Uterus (tissue), 4 donors: ENCODE measurements around the gene ATXN7L1. TPM values are rescaled to one million over a fixed set of nuclear protein-coding genes. Genes with fewer than 3 reads are reported as not detected.
A peak's percentile ranks its signal among the peaks of the same experiment; 100 is the strongest.

ENCODE experiments used
- DNase-seq, 2 donors: peaks; one replicate each; pipeline ENCODE4 v3.0.0-alpha.2; 2019 to 2020
- H3K27ac ChIP-seq, 2 donors: fragments of 200-600 bp; sonication (generic); 1 replicate in 1 of 2; 2 replicates in 1 of 2; pipeline ENCODE4 v1.5.1; 2016 to 2018
- H3K27me3 ChIP-seq, 2 donors: fragments of 200-600 bp; sonication (generic); one replicate each; pipeline ENCODE4 v1.5.1; 2018 to 2019; ENCODE audit warnings: control low read depth in 1 of 2
- H3K36me3 ChIP-seq, 2 donors: fragments of 200-600 bp; sonication (generic); one replicate each; pipeline ENCODE4 v1.5.1; 2019; ENCODE audit warnings: control low read depth in 1 of 2
- H3K4me1 ChIP-seq, 2 donors: fragments of 200-600 bp; sonication (generic); one replicate each; pipeline ENCODE4 v1.5.1; 2018 to 2019; ENCODE audit warnings: control low read depth in 1 of 2
- H3K4me3 ChIP-seq, 2 donors: fragments of 200-600 bp; sonication (generic); 1 replicate in 1 of 2; 2 replicates in 1 of 2; pipeline ENCODE4 v1.5.1; 2018 to 2019; ENCODE audit warnings: mild to moderate bottlenecking in 1 of 2
- H3K9me3 ChIP-seq, 2 donors: fragments of 200-600 bp; sonication (generic); one replicate each; pipeline ENCODE4 v1.5.1; 2019; ENCODE audit warnings: control low read depth in 1 of 2
- CTCF ChIP-seq, 4 experiments: fragments of 200-600 bp in 2 of 4; fragments of 450-650 bp in 2 of 4; sonication (generic) in 2 of 4; IDR thresholded peaks; one replicate each; pipeline ENCODE4 v1.5.1; 2016 to 2019; ENCODE audit warnings: antibody characterized with exemption in 4 of 4, mild to moderate bottlenecking in 2 of 4, moderate library complexity in 1 of 4
- POLR2A ChIP-seq, 2 donors: fragments of 450-650 bp; IDR thresholded peaks; one replicate each; pipeline ENCODE4 v1.6.1; 2016; ENCODE audit warnings: antibody characterized with exemption in 2 of 2, mild to moderate bottlenecking in 1 of 2, moderate library complexity in 1 of 2
- intact Hi-C: fragments of 100-400 bp; cut with DNase I; formaldehyde crosslinking; loops from one replicate; pipeline ENCODE4 v1.15.1; 2023; ENCODE audit warnings: low total_unique reads
- total RNA-seq, 4 donors: library from RNA; depleted of rRNA in 3 of 4; stranded (reverse); fragments of >200 nt in 3 of 4; gene quantifications; one replicate each; pipeline versions ENCODE4 v1.1.0 to v1.2.4, GENCODE V29; 2014 to 2023
- donor health status: DM: yes; HTN: yes; CAD: no.

The ATXN7L1 gene
- total RNA-seq, 4 donors from 2014 or later, result 4.4 to 22.4 (median 11.0) TPM

- Histone ChIP-seq H3K4me1 (no peaks in the 10 kb centered on the region), H3K27me3 (no peaks in the 10 kb centered on the region), H3K4me3 (no peak overlapping the region), H3K36me3 (no peaks in the 10 kb centered on the region), H3K9me3 (no peaks in the 10 kb centered on the region), H3K27ac (no peak overlapping the region)
- no peak for DNase-seq
- no peak for TF ChIP-seq POLR2A (IDR thresholded peaks at IDR 0.05)
- TF ChIP-seq CTCF (IDR thresholded peaks at IDR 0.05), result no peak
- intact Hi-C loops, result no loop called here
Observed at GRCh38 chr7:105764506-105764905, 111.9 kb downstream of the ATXN7L1 start.

- Histone ChIP-seq H3K4me3 (no peak overlapping the region), H3K36me3 (no peaks in the 10 kb centered on the region), H3K27me3 (no peaks in the 10 kb centered on the region), H3K4me1 (no peaks in the 10 kb centered on the region), H3K9me3 (no peaks in the 10 kb centered on the region), H3K27ac (peak overlapping the region; percentile 7 to 49)
- DNase-seq, result no peak
- TF ChIP-seq POLR2A (IDR thresholded peaks at IDR 0.05), result no peak
- TF ChIP-seq CTCF (IDR thresholded peaks at IDR 0.05), result no peak
- intact Hi-C loops, result no loop called here
Observed at GRCh38 chr7:105760551-105761447, 115.6 kb downstream of the ATXN7L1 start.

GRCh38 chr7:105759670-105760550, 116.5 kb downstream of the ATXN7L1 start:
- Histone ChIP-seq H3K27me3 (no peaks in the 10 kb centered on the region), H3K36me3 (no peaks in the 10 kb centered on the region), H3K27ac (peak overlapping the region; percentile 20 to 49), H3K4me3 (no peak overlapping the region), H3K9me3 (no peaks in the 10 kb centered on the region), H3K4me1 (no peaks in the 10 kb centered on the region)
- DNase-seq, result peak; percentile 49 to 69
- intact Hi-C loops, result no loop called here
- TF ChIP-seq POLR2A (IDR thresholded peaks at IDR 0.05), result no peak
- TF ChIP-seq CTCF (IDR thresholded peaks at IDR 0.05), result peak; percentile 53 to 74 (median 64)

- H3K4me1 ChIP-seq, result no peaks in the 10 kb centered on the region
- H3K4me3 ChIP-seq, result no peak overlapping the region
- DNase-seq, result no peak
- H3K27ac ChIP-seq, result no peak overlapping the region
- intact Hi-C loops, result no loop called here
- H3K27me3 ChIP-seq, result no peaks in the 10 kb centered on the region
- TF ChIP-seq CTCF (IDR thresholded peaks at IDR 0.05), result no peak
- TF ChIP-seq POLR2A (IDR thresholded peaks at IDR 0.05), result no peak
- no peaks in the 10 kb centered on the region for H3K36me3 ChIP-seq
- H3K9me3 ChIP-seq, result no peaks in the 10 kb centered on the region
Observed at GRCh38 chr7:105756367-105756766, 120.0 kb downstream of the ATXN7L1 start.
